Mucosa of stomach (tissue), 1 donor: Measurements from ENCODE around the gene NR1H3.

Experiments
- H3K27me3 ChIP-seq: one replicate; pipeline ENCODE4 v1.7.0; 2013; ENCODE audit warnings: mild to moderate bottlenecking, low read length; ENCODE audit not compliant: control insufficient read depth, insufficient read depth
- H3K36me3 ChIP-seq: one replicate; pipeline ENCODE4 v1.7.0; 2013; ENCODE audit warnings: low read length; ENCODE audit not compliant: control insufficient read depth, insufficient read depth
- H3K4me1 ChIP-seq: one replicate; pipeline ENCODE4 v1.7.0; 2013; ENCODE audit warnings: mild to moderate bottlenecking, low read length; ENCODE audit not compliant: control insufficient read depth, insufficient read depth
- H3K4me3 ChIP-seq: one replicate; pipeline ENCODE4 v1.7.0; 2013; ENCODE audit warnings: low read length
- H3K9ac ChIP-seq: one replicate; pipeline ENCODE4 v1.7.0; 2013; ENCODE audit warnings: mild to moderate bottlenecking, low read length, moderate library complexity
- H3K9me3 ChIP-seq: one replicate; pipeline ENCODE4 v1.7.0; 2013; ENCODE audit warnings: mild to moderate bottlenecking, low read length, moderate library complexity; ENCODE audit not compliant: control insufficient read depth
- donor health status: Pancreatic carcinoma.

The NR1H3 gene

GRCh38 chr11:47233051-47233450 lies 24.7 kb upstream of the NR1H3 start:
- Histone ChIP-seq H3K9ac (no peak overlapping the region), H3K27me3 (no peaks in the 10 kb centered on the region), H3K36me3 (no peaks in the 10 kb centered on the region), H3K4me3 (no peak overlapping the region), H3K4me1 (peaks cover 20% of the 10 kb centered on the region), H3K9me3 (no peaks in the 10 kb centered on the region)

GRCh38 chr11:47233989-47234668 lies 23.7 kb upstream of the NR1H3 start:
- Histone ChIP-seq H3K9ac (no peak overlapping the region), H3K9me3 (no peaks in the 10 kb centered on the region), H3K36me3 (peaks cover 3% of the 10 kb centered on the region), H3K27me3 (no peaks in the 10 kb centered on the region), H3K4me1 (peaks cover 20% of the 10 kb centered on the region), H3K4me3 (no peak overlapping the region)

- H3K9me3 ChIP-seq: no peaks in the 10 kb centered on the region
- H3K27me3 ChIP-seq: no peaks in the 10 kb centered on the region
- H3K36me3 ChIP-seq: peaks cover 9% of the 10 kb centered on the region
- no peak overlapping the region for H3K9ac ChIP-seq
- no peak overlapping the region for H3K4me3 ChIP-seq
- H3K4me1 ChIP-seq: peaks cover 20% of the 10 kb centered on the region
Measured at GRCh38 chr11:47234669-47235100, 23.1 kb upstream of the NR1H3 start.

- H3K4me1 ChIP-seq: peaks cover 20% of the 10 kb centered on the region
- no peak overlapping the region for H3K9ac ChIP-seq
- no peaks in the 10 kb centered on the region for H3K9me3 ChIP-seq
- H3K4me3 ChIP-seq: no peak overlapping the region
- no peaks in the 10 kb centered on the region for H3K27me3 ChIP-seq
- peaks cover 9% of the 10 kb centered on the region for H3K36me3 ChIP-seq
Measured at GRCh38 chr11:47235163-47235562, 22.6 kb upstream of the NR1H3 start.

- H3K9me3 ChIP-seq: no peaks in the 10 kb centered on the region
- no peak overlapping the region for H3K9ac ChIP-seq
- H3K27me3 ChIP-seq: no peaks in the 10 kb centered on the region
- H3K4me3 ChIP-seq: no peak overlapping the region
- H3K36me3 ChIP-seq: peaks cover 9% of the 10 kb centered on the region
- H3K4me1 ChIP-seq: peaks cover 20% of the 10 kb centered on the region
Measured at GRCh38 chr11:47236482-47236881, 21.3 kb upstream of the NR1H3 start.

- no peak overlapping the region for H3K9ac ChIP-seq
- no peaks in the 10 kb centered on the region for H3K9me3 ChIP-seq
- H3K4me3 ChIP-seq: no peak overlapping the region
- H3K27me3 ChIP-seq: no peaks in the 10 kb centered on the region
- peaks cover 12% of the 10 kb centered on the region for H3K36me3 ChIP-seq
- no peaks in the 10 kb centered on the region for H3K4me1 ChIP-seq
Measured at GRCh38 chr11:47239852-47240251, 17.9 kb upstream of the NR1H3 start.

GRCh38 chr11:47241841-47242301 lies 15.9 kb upstream of the NR1H3 start:
- Histone ChIP-seq H3K9me3 (no peaks in the 10 kb centered on the region), H3K36me3 (peaks cover 16% of the 10 kb centered on the region), H3K9ac (no peak overlapping the region), H3K4me3 (no peak overlapping the region), H3K4me1 (no peaks in the 10 kb centered on the region), H3K27me3 (no peaks in the 10 kb centered on the region)

GRCh38 chr11:47242596-47243192 lies 15.1 kb upstream of the NR1H3 start:
- Histone ChIP-seq H3K36me3 (peaks cover 16% of the 10 kb centered on the region), H3K9me3 (no peaks in the 10 kb centered on the region), H3K4me1 (peaks cover 7% of the 10 kb centered on the region), H3K9ac (no peak overlapping the region), H3K27me3 (no peaks in the 10 kb centered on the region), H3K4me3 (no peak overlapping the region)

GRCh38 chr11:47243454-47243853 lies 14.3 kb upstream of the NR1H3 start:
- Histone ChIP-seq H3K36me3 (peaks cover 16% of the 10 kb centered on the region), H3K27me3 (no peaks in the 10 kb centered on the region), H3K4me3 (no peak overlapping the region), H3K9ac (no peak overlapping the region), H3K9me3 (no peaks in the 10 kb centered on the region), H3K4me1 (peaks cover 13% of the 10 kb centered on the region)

- Histone ChIP-seq H3K27me3 (no peaks in the 10 kb centered on the region), H3K4me1 (peaks cover 19% of the 10 kb centered on the region), H3K4me3 (no peak overlapping the region), H3K9me3 (no peaks in the 10 kb centered on the region), H3K9ac (no peak overlapping the region), H3K36me3 (peaks cover 7% of the 10 kb centered on the region)
Measured at GRCh38 chr11:47244448-47245350, 13.1 kb upstream of the NR1H3 start.

GRCh38 chr11:47245611-47246357 lies 12.0 kb upstream of the NR1H3 start:
- peaks cover 7% of the 10 kb centered on the region for H3K36me3 ChIP-seq

More at GRCh38 chr11:47245611-47246357, 12.0 kb upstream of the NR1H3 start:
- Histone ChIP-seq H3K9ac (no peak overlapping the region), H3K9me3 (no peaks in the 10 kb centered on the region), H3K4me3 (no peak overlapping the region), H3K27me3 (no peaks in the 10 kb centered on the region), H3K4me1 (peaks cover 20% of the 10 kb centered on the region)
